ENCODE results near the gene THSD7A.

Gene THSD7A

DNA sequence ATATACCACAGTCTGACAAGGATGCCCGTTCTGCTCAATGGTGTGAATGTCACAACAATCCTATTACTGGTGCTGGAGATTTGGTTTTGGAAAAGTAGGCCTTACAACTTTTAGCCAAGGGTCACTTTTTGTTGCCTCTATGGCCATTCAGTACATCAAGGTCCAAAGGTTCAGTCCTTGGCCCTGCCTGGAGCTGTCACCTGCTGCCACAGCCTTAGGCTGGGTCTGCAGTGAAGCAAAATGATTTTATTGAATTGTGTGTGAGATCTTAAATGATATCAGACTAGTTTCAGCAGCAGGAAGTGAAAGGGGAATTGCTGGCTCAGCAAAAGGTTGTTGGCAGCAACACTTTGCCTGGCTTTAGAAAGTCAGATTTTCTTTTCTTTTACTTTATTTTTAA, 427.6 kb downstream of the THSD7A start:
- no peak overlapping the region for H3K4me3 ChIP-seq (ENCODE audit: low read length)
- TF ChIP-seq, protein P1, sequence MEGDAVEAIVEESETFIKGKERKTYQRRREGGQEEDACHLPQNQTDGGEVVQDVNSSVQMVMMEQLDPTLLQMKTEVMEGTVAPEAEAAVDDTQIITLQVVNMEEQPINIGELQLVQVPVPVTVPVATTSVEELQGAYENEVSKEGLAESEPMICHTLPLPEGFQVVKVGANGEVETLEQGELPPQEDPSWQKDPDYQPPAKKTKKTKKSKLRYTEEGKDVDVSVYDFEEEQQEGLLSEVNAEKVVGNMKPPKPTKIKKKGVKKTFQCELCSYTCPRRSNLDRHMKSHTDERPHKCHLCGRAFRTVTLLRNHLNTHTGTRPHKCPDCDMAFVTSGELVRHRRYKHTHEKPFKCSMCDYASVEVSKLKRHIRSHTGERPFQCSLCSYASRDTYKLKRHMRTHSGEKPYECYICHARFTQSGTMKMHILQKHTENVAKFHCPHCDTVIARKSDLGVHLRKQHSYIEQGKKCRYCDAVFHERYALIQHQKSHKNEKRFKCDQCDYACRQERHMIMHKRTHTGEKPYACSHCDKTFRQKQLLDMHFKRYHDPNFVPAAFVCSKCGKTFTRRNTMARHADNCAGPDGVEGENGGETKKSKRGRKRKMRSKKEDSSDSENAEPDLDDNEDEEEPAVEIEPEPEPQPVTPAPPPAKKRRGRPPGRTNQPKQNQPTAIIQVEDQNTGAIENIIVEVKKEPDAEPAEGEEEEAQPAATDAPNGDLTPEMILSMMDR (conservative IDR thresholded peaks at IDR 0.05; ENCODE audit: low read depth, low read length) = no peak
- DNase-seq (ENCODE audit: low read depth) = no peak

GRCh38 chr7:11403781-11404180, 428.2 kb downstream of the THSD7A start:
- no peak overlapping the region for H3K4me3 ChIP-seq (ENCODE audit: low read length)
- DNase-seq (ENCODE audit: low read depth) = no peak
- TF ChIP-seq, protein P1 (conservative IDR thresholded peaks at IDR 0.05; ENCODE audit: low read depth, low read length) = no peak

DNA sequence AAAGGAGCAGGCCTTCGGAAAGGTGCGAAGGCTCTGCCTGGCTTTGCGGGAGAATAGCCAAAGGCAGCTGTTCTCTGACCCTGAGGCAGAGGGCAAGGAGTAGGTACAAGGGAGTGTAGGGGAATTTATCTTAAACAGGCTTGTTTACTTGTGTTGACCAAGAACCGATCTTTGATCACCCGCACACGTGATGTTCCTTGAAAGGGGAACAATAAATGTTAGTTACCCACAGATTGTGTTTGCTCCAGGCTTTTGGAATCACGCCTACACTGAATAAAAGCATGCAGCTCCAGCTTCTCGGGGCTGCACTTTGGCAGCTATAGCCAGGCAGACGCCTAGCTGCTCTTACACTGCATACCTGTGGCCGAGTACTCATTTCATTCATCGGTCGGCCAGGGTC, 437.6 kb downstream of the THSD7A start:
- no peak overlapping the region for H3K4me3 ChIP-seq (ENCODE audit: low read length)
- TF ChIP-seq, protein P1 (conservative IDR thresholded peaks at IDR 0.05; ENCODE audit: low read depth, low read length) = no peak
- no peak for DNase-seq (ENCODE audit: low read depth)

DNA sequence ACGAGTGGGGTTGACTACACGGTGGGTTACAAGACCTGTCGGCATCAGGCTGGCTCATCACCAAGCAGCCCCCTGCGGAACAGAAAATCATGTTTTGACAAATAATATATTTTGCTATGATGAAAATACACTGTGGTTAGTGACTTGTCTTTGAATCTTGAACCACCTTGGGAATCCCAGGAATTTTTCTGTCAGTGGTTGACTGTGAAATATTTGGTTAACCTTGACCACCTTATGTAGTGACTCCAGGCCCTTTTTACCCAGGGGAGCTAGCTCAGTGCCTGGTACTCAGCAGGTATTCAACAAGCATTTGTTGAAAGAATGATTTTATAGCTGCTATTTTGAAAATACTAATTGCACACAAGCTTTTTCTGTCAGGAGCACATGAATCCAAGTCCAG, 452.4 kb downstream of the THSD7A start:
- H3K4me3 ChIP-seq (ENCODE audit: low read length) = no peak overlapping the region
- TF ChIP-seq, protein P1 (conservative IDR thresholded peaks at IDR 0.05; ENCODE audit: low read depth, low read length) = no peak
- no peak for DNase-seq (ENCODE audit: low read depth)

- TF ChIP-seq, protein P1 (conservative IDR thresholded peaks at IDR 0.05; ENCODE audit: low read depth, low read length) = no peak
- no peak for DNase-seq (ENCODE audit: low read depth)
- no peak overlapping the region for H3K4me3 ChIP-seq (ENCODE audit: low read length)
These were observed 455.5 kb downstream of the THSD7A start for GRCh38 chr7:11376529-11376928.

DNA sequence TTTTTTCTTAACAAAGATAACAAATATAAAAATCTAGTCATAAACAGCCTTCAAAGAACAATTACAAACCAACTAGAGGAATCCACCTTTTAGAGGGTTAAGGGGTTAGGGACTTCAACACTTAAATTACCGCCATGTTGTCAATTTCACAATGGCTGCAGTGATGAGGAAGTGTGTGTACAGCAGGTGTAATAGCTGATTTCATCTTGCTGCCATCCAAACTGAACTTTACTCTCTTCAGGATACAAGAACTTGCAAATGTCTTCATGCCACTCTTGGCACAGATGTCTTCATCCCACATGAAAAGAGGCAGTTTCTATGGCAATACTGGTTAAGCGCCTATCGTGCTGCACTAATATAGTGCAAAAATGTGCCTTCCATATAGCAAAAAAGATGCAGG, 457.4 kb downstream of the THSD7A start:
- H3K4me3 ChIP-seq (ENCODE audit: low read length) = no peak overlapping the region
- TF ChIP-seq, protein P1 (conservative IDR thresholded peaks at IDR 0.05; ENCODE audit: low read depth, low read length) = no peak
- no peak for DNase-seq (ENCODE audit: low read depth)

DNA sequence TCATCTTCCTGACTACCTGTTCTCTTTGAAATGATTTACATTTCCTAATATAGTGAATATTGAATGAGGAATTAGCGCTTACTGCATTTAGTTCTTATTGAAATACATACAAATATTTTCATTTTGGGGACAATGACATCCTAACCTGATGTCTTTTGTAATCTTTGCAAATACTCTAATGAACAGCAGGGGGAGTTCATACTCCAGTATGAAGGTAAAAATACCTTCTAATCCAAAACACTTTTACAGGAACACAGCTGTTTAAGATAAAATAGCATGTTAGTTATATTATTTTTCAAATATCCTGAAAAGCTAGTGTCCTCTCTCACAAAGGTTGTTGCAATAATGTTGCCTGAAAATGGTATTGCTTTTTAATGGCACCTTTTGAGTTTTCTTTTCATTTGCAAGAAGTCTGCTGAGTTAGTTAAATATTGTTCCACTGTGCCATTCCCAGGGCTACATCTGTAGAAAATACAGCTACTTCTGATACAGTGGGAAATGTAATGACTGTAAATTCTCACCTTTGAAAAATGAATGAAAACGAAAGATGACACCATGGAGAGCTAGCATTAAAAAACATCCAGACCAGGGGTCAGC, 458.4 kb downstream of the THSD7A start:
- H3K4me3 ChIP-seq (ENCODE audit: low read length) = no peak overlapping the region
- TF ChIP-seq, protein P1 (conservative IDR thresholded peaks at IDR 0.05; ENCODE audit: low read depth, low read length) = peak; percentile 68
- DNase-seq (ENCODE audit: low read depth) = no peak

All from retinal pigment epithelial cell (primary cell).